Brain microvascular endothelial cell (primary cell): ENCODE data around the gene THADA.
A peak's percentile ranks its signal among the peaks of the same experiment; 100 is the strongest.

ENCODE experiments used
- DNase-seq: peaks from one replicate; pipeline ENCODE4 v3.0.0-alpha.2; 2020
- H3K27ac ChIP-seq: fragments of 250-450 bp; sonication (Bioruptor Pico); 2 replicates; pipeline ENCODE4 v1.5.1; 2020; ENCODE audit warnings: mild to moderate bottlenecking, moderate library complexity
- H3K27me3 ChIP-seq: fragments of 250-450 bp; sonication (Bioruptor Pico); replicated peaks from 2 replicates; pipeline ENCODE4 v1.5.1; 2020; ENCODE audit warnings: mild to moderate bottlenecking
- H3K36me3 ChIP-seq: fragments of 250-450 bp; sonication (Bioruptor Pico); replicated peaks from 2 replicates; pipeline ENCODE4 v1.5.1; 2020; ENCODE audit warnings: mild to moderate bottlenecking
- H3K4me3 ChIP-seq: 2 replicates; pipeline ENCODE4 v1.5.1; 2011; ENCODE audit warnings: low read depth, mild to moderate bottlenecking, control low read depth, low read length, moderate library complexity
- in situ Hi-C: cut with HindIII; loops from 2 replicates; pipeline ENCODE4 v1.10.0; 2017; ENCODE audit warnings: low sequenced_read_pairs, low pct_ligation_motif_present
- TF ChIP-seq, protein P1 (sequence below): IDR thresholded peaks from 2 replicates; pipeline ENCODE4 v1.5.1; 2011; ENCODE audit warnings: low read depth, mild to moderate bottlenecking, moderate library complexity, low read length, control low read depth, inconsistent platforms; ENCODE audit errors: missing control alignments

THADA gene

DNA sequence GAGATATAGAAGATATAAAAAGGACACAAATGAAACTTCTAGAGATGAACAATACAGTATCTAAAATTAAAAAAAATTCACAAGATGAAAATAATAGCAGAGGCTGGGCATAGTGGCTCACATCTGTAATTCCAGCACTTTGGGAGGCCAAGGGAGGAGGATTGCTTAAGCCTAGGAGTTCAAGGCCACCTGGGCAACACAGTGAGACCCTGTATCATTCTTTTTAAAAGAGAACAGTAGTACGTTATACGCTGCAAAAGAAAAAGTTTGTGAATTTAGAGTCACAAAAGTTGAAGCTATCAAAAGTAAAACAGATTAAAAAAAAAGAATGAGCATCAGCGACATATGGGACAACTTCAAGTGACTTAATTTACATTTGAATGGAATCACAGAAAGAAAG lies 287.9 kb downstream of the THADA start:
- in situ Hi-C loops, result no loop called here
- no peaks in the 10 kb centered on the region for H3K36me3 ChIP-seq
- no peaks in the 10 kb centered on the region for H3K27me3 ChIP-seq

DNA sequence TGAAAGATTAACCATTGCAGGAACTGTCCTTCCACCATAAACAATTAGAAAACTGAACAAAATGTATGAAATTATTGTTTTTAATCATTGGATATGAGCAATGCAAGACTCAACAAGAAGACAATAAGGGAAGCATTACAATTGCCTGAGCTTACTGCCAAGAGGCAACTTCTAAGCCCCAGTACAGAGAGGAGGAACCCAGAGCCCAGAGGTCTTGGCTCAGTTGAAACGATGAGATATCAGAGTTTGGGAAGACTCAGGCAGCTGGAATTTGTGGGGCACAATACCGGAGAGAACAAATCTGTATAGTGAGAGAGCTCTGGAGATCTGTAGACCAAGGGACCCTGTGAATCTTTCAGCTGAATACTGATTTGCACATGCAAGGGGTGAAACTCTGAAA lies 288.8 kb downstream of the THADA start:
- in situ Hi-C loops, result no loop called here
- TF ChIP-seq, protein P1, sequence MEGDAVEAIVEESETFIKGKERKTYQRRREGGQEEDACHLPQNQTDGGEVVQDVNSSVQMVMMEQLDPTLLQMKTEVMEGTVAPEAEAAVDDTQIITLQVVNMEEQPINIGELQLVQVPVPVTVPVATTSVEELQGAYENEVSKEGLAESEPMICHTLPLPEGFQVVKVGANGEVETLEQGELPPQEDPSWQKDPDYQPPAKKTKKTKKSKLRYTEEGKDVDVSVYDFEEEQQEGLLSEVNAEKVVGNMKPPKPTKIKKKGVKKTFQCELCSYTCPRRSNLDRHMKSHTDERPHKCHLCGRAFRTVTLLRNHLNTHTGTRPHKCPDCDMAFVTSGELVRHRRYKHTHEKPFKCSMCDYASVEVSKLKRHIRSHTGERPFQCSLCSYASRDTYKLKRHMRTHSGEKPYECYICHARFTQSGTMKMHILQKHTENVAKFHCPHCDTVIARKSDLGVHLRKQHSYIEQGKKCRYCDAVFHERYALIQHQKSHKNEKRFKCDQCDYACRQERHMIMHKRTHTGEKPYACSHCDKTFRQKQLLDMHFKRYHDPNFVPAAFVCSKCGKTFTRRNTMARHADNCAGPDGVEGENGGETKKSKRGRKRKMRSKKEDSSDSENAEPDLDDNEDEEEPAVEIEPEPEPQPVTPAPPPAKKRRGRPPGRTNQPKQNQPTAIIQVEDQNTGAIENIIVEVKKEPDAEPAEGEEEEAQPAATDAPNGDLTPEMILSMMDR, result no peak
- DNase-seq, result no peak
- Histone ChIP-seq H3K4me3 (no peak overlapping the region), H3K27ac (no peak overlapping the region), H3K27me3 (no peaks in the 10 kb centered on the region), H3K36me3 (no peaks in the 10 kb centered on the region)

More for the DNA sequence above, 287.9 kb downstream of the THADA start:
- H3K4me3 ChIP-seq, result no peak overlapping the region
- no peak for DNase-seq
- H3K27ac ChIP-seq, result no peak overlapping the region
- TF ChIP-seq, protein P1, result no peak

DNA sequence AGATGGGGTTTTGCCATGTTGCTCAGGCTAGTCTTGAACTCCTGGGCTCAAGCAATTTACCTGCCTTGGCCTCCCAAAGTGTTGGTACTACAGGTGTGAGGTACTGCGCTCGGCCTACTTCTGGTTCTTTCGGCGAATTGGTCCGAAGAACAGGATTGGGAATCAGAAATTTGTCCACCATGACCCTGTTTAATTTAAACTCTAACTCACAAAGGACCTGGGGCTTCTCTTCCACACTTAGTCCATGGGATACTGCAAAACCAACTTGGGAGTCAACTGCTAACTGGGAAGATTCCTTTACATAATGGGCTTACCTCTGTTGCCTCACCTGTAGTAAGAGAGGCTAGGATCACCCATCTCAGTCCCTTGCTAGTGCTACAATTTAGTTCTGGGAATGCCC lies 289.6 kb downstream of the THADA start:
- Histone ChIP-seq H3K4me3 (no peak overlapping the region), H3K36me3 (no peaks in the 10 kb centered on the region), H3K27me3 (no peaks in the 10 kb centered on the region), H3K27ac (no peak overlapping the region)
- DNase-seq, result no peak
- TF ChIP-seq, protein P1, result no peak
- in situ Hi-C loops, result no loop called here

DNA sequence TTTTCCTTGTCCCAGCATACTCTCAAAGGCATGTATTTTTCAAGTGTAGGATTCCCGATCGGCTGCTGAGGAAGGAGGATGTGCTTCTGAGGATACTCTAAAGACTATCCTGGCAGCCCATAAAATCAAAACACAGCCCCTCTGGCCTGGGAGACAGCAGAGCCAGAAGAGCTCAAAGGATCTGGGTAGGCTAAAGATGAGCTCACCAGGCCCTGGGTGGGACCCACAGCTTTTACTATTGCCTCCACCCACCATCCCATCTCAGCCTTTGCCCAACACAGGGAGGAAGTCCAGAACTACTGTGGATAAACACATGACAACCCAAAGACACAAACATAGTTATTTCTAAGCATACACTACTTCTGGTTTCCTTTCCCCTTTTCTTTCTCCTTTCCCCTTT lies 290.3 kb downstream of the THADA start:
- Histone ChIP-seq H3K27me3 (no peaks in the 10 kb centered on the region), H3K27ac (peak overlapping the region; percentile 24), H3K36me3 (no peaks in the 10 kb centered on the region), H3K4me3 (no peak overlapping the region)
- in situ Hi-C loops, result no loop called here
- no peak for DNase-seq
- TF ChIP-seq, protein P1, result no peak

DNA sequence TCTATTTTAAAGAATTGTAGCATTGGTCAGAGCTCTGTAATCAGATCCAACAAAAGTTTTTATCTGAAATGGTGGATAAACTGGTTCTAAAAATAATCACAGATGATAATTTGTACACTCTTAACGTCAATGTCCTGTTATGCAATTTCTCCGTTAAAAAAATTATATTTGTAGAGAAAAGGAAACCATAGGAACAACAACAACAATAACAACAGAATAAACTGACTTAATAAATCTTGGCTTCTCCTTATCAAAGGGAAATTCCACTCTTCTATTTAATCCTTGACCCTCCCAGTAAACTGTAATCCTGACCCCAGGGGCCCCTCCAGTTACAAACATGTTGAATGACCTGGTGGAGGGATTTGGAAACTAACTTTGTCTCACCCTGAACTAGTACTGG lies 290.8 kb downstream of the THADA start:
- Histone ChIP-seq H3K27me3 (no peaks in the 10 kb centered on the region), H3K27ac (peak overlapping the region; percentile 24), H3K4me3 (no peak overlapping the region), H3K36me3 (no peaks in the 10 kb centered on the region)
- in situ Hi-C loops, result no loop called here
- TF ChIP-seq, protein P1, result no peak
- no peak for DNase-seq

DNA sequence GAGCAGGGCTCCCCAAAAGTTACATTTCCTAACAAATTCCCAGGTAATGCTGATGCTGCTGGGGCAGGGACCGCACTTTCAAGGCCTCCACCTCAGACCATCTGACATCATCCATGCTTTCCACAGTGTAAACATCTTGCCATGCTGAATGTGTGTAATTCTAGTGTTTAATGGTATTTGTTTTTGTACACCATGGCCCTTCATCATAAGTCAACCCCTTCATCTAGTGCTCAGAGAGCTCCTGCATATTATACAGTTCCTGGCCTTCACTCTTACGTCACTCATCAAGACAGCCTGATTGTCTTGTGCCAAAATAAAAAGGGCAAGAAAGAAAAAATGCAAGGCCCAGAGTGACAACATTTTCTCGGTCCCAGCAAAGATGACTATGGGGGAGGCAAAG lies 291.9 kb downstream of the THADA start:
- no peak for DNase-seq
- TF ChIP-seq, protein P1, result no peak
- H3K4me3 ChIP-seq, result no peak overlapping the region
- no peak overlapping the region for H3K27ac ChIP-seq
- H3K27me3 ChIP-seq, result no peaks in the 10 kb centered on the region
- in situ Hi-C loops, result no loop called here
- no peaks in the 10 kb centered on the region for H3K36me3 ChIP-seq
